Activated naive CD8-positive, alpha-beta T cell treated with anti-CD3 and anti-CD28 coated beads, Interleukin-2, amount 50 U/mL, for 24 hours (primary cell): ENCODE results near the gene PEAK1.
A peak's percentile ranks its signal among the peaks of the same experiment; 100 is the strongest.

Experiments
- ATAC-seq: fragments of 150-1000 bp; cut with Tn5 transposase; one replicate; pipeline ENCODE4 v1.10.0; 2021
- DNase-seq: peaks from one replicate; pipeline ENCODE4 v3.0.0; 2021
- H3K27ac Mint-ChIP-seq: one replicate; pipeline ENCODE4 v1.8.0; 2021; ENCODE audit warnings: mild to moderate bottlenecking, mixed read lengths
- H3K27me3 Mint-ChIP-seq: one replicate; pipeline ENCODE4 v1.8.0; 2021; ENCODE audit warnings: mixed read lengths
- H3K36me3 Mint-ChIP-seq: one replicate; pipeline ENCODE4 v1.8.0; 2021; ENCODE audit warnings: low read depth, mixed read lengths
- H3K4me1 Mint-ChIP-seq: one replicate; pipeline ENCODE4 v1.8.0; 2021; ENCODE audit warnings: mixed read lengths
- H3K4me3 Mint-ChIP-seq: one replicate; pipeline ENCODE4 v1.8.0; 2021; ENCODE audit warnings: mild to moderate bottlenecking, moderate library complexity, mixed read lengths
- H3K9me3 Mint-ChIP-seq: one replicate; pipeline ENCODE4 v1.8.0; 2021; ENCODE audit warnings: mixed read lengths

Gene PEAK1

DNA sequence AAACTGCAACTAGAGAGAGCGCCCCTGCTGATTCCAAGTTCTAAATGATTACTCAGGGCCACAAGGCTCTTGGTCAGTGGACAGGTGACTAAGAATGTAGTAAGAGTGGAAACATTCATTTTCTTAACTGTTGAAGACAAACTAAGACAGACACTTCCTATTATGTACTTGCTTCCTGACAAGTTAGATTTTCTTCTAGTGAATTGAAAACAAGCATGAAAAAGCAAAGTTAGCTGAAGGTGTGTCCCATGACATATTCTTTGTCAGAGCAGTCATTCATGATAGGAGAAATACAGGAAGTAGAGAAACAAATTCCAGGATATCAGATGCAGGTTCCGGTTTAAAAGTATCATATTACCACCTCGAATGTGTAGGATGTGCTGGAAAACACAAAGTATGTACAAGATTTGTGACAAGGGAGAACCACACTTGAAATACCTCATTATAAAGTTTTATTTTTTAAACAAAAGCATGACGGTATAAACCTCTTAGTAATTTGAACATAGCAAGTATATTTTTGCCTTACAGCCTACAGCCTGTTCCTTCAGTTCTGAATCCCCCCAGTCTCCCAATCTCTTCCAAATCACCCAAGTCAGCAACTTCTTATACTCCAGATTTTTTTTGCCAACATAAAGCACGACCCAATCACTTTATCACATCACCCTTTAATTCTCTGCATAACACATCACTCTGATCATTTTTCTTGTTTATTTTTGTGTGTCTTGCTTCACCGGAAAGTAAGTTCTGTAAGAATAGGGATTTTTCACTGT, 355.2 kb downstream of the PEAK1 start:
- Mint-ChIP-seq H3K9me3 (no peaks in the 10 kb centered on the region), H3K36me3 (peaks cover 14% of the 10 kb centered on the region), H3K27ac (peak overlapping the region; percentile 3), H3K4me3 (no peak overlapping the region), H3K4me1 (peaks cover 66% of the 10 kb centered on the region), H3K27me3 (no peaks in the 10 kb centered on the region)
- ATAC-seq (peak; percentile 57), DNase-seq (no peak)

DNA sequence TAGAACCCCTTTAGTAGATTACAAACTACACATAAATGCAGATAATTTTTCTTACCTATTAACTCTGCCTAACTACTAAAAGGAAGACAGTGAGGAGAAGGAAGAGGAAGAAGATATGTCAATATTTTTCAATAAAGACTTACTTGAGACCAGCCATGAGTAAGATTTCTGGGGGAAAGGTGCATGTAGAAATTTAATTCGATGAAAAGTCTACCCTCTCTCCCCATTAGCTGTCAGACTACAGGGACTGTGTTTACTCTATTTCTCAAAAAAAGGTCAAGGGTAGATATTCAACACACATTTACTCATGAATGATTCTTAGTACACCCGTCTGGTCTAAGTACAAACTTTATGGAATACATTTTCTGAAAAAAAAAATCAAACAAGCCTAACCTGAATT, 355.8 kb downstream of the PEAK1 start:
- no peak overlapping the region for H3K27ac Mint-ChIP-seq
- DNase-seq: no peak
- H3K9me3 Mint-ChIP-seq: no peaks in the 10 kb centered on the region
- H3K27me3 Mint-ChIP-seq: no peaks in the 10 kb centered on the region
- H3K4me3 Mint-ChIP-seq: no peak overlapping the region
- H3K36me3 Mint-ChIP-seq: peaks cover 10% of the 10 kb centered on the region
- no peak for ATAC-seq
- peaks cover 65% of the 10 kb centered on the region for H3K4me1 Mint-ChIP-seq

DNA sequence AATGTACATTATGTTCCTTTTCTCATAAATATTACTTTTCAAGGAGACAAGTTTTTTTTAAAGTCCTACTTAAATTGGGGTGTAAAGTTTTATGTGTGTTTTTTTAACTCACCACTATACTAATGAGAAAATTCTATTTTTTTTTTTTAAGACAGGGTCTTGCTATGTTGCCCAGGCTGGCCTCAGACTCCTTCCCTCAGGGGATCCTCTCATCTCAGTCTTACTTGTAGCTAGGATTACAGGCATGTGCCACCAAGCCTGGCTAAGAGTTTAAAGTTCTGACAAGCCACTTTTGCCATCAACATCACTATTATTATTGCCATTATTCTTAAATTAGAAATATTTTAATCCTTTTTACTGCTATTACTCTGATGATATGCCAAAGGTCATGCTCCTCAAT, 356.7 kb downstream of the PEAK1 start:
- no peak overlapping the region for H3K4me3 Mint-ChIP-seq
- ATAC-seq (no peak), DNase-seq (no peak)
- H3K9me3 Mint-ChIP-seq: no peaks in the 10 kb centered on the region
- H3K27me3 Mint-ChIP-seq: no peaks in the 10 kb centered on the region
- peaks cover 7% of the 10 kb centered on the region for H3K36me3 Mint-ChIP-seq
- H3K27ac Mint-ChIP-seq: no peak overlapping the region
- H3K4me1 Mint-ChIP-seq: peaks cover 64% of the 10 kb centered on the region

DNA sequence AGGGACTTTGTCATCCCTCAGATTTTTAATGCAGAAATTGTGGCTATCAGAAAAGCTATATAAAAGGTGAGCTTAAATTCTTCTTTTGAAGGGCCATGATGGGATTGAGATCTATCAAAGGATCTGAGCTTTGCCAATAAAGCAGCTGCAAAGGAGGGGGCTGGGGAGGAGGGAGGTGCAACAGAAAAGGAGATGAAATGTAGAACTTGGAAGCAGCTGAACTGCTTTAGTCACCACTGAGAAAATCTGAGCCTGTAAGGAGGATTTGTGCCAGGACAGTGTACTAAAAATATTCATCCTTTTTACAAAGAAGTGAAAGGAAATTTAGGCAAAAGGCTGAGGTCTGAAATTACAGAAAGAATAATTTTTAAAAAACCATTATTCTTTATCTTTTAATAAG, 359.4 kb downstream of the PEAK1 start:
- no peaks in the 10 kb centered on the region for H3K27me3 Mint-ChIP-seq
- no peaks in the 10 kb centered on the region for H3K9me3 Mint-ChIP-seq
- H3K4me1 Mint-ChIP-seq: peaks cover 62% of the 10 kb centered on the region
- ATAC-seq (no peak), DNase-seq (no peak)
- H3K4me3 Mint-ChIP-seq: no peak overlapping the region
- H3K27ac Mint-ChIP-seq: no peak overlapping the region
- H3K36me3 Mint-ChIP-seq: peaks cover 2% of the 10 kb centered on the region

DNA sequence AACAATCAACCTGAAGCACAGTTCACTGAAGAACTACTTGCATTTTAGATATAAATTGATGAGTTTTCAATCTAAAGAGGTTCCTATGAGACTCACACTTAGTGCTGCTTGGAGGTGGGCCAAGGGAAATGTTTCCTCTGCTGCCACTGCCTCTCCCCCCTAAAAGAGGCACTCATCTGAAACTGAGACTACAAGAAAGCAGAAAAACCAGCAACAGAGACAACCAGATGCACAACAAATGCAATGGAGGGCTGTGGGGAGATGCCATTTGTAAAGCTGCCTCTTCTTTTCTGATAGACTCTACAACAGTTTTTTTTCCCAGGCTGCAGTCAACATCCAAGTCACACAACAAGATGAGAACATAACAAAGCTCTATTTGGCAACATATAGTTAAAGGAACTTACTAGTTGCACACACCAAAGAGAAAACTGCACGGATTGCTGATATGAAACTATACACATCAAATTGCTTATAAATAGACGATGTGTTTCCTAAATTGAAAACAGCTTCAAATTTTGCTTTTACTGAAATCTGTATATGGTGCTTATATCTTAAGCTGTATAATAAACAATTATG, 360.0 kb downstream of the PEAK1 start:
- no peaks in the 10 kb centered on the region for H3K9me3 Mint-ChIP-seq
- H3K4me1 Mint-ChIP-seq: peaks cover 60% of the 10 kb centered on the region
- no peak overlapping the region for H3K4me3 Mint-ChIP-seq
- no peak overlapping the region for H3K27ac Mint-ChIP-seq
- ATAC-seq (peak; percentile 46), DNase-seq (no peak)
- peaks cover 2% of the 10 kb centered on the region for H3K36me3 Mint-ChIP-seq
- no peaks in the 10 kb centered on the region for H3K27me3 Mint-ChIP-seq

DNA sequence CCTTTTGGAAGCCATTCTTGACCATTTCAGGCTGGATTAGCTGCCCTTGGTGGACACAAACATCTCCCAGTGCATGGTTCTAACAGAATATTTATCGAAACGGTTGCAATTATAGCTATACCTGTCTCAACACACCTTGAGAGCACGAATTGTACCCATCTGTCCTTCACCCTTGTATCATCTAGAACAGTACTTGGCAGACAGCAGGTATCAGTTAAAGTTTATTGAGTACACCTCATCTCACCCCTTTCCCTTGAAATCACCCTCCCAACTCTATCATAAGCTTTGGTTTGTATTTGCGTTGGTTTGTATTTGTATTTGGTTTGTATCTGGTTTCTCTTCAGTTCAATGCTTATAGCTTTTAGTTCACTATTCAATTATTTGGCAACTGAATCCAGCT, 361.4 kb downstream of the PEAK1 start:
- Mint-ChIP-seq H3K27ac (no peak overlapping the region), H3K36me3 (peaks cover 7% of the 10 kb centered on the region), H3K4me1 (peaks cover 55% of the 10 kb centered on the region), H3K27me3 (no peaks in the 10 kb centered on the region), H3K4me3 (no peak overlapping the region), H3K9me3 (no peaks in the 10 kb centered on the region)
- DNase-seq (no peak), ATAC-seq (no peak)

DNA sequence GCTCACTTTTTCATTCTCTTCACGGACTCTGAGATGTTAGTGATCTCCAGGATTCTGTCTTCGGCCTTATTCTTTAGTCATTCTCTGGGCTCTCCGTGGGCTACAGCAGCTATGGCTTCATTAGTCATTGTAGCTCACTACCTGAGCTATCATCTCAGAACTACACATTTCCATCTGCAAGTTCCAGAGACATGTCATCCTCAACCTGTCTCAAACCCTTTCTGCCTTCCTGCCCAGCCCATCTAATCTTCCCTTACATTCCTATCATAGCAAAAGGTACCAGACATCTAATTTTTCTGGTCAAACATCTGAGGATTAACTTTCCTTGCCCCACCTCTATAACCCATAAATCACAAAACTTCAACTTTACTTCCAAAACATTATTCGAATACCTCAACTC, 362.2 kb downstream of the PEAK1 start:
- H3K27ac Mint-ChIP-seq: peak overlapping the region; percentile 3

DNA sequence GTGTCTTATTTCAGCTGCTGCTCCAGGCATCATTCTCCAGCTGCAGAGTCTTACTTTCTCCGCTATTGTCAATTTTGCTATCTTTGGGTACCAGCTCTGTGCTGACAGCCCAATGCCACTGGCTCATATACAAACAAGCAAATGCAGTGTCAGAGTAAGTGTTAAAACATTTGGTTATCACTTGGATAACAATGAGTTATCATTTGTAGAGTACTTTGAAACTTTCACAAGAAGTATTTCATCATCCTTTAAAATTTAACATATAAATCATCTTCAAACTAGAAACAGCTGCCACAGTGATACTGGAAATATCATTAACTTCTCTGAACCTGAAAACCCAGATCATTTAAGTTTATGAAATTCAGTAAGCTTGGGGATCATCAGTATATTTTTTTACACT, 362.8 kb downstream of the PEAK1 start:
- Mint-ChIP-seq H3K4me3 (no peak overlapping the region), H3K9me3 (no peaks in the 10 kb centered on the region), H3K27me3 (no peaks in the 10 kb centered on the region), H3K27ac (no peak overlapping the region), H3K4me1 (peaks cover 45% of the 10 kb centered on the region), H3K36me3 (peaks cover 14% of the 10 kb centered on the region)
- ATAC-seq (no peak), DNase-seq (no peak)

More for the DNA sequence above, 362.2 kb downstream of the PEAK1 start:
- DNase-seq (no peak), ATAC-seq (peak; percentile 52)
- peaks cover 7% of the 10 kb centered on the region for H3K36me3 Mint-ChIP-seq
- no peak overlapping the region for H3K4me3 Mint-ChIP-seq
- no peaks in the 10 kb centered on the region for H3K9me3 Mint-ChIP-seq
- H3K4me1 Mint-ChIP-seq: peaks cover 50% of the 10 kb centered on the region
- no peaks in the 10 kb centered on the region for H3K27me3 Mint-ChIP-seq

DNA sequence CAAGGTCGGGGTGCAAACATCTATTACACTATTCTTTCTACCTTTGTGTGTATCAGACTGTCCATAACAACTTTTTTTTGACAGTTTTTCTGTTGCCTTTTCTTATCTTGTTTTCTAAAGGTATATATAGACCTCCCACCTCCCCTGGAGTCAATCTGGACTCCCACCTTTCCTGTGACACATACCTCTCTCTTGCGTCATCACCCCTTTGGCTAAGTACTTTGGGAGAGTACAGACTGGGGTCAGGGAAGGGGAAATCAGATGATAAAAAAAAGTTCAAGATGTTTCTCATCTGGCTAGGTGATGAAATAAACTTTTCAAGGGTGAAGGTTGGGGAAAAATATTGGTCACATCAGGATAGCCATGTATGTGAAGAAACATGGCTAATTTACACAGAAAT, 366.2 kb downstream of the PEAK1 start:
- no peak overlapping the region for H3K27ac Mint-ChIP-seq
- no peak overlapping the region for H3K4me3 Mint-ChIP-seq
- H3K9me3 Mint-ChIP-seq: no peaks in the 10 kb centered on the region
- DNase-seq: no peak
- no peaks in the 10 kb centered on the region for H3K27me3 Mint-ChIP-seq
- peaks cover 28% of the 10 kb centered on the region for H3K4me1 Mint-ChIP-seq
- peaks cover 29% of the 10 kb centered on the region for H3K36me3 Mint-ChIP-seq
- ATAC-seq: no peak

DNA sequence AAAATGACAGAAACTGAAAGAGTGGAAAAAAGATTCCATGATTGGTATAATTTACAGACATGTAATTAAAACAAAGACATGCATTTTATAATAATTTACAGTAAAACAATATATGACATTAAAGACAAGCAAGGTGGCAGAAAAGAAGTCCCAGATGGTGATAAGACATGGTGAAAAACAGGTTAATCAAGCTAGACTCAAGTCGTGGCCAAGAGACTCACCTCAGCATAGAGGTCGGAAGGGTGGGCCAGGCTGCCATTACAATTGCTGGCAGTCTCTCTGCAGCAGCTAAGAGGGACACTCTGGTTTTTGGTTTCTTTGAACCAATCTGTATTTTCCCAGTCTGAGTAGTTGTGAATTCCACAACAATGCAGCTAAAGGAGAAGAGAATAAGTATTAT, 367.3 kb downstream of the PEAK1 start:
- Mint-ChIP-seq H3K27me3 (no peaks in the 10 kb centered on the region), H3K9me3 (no peaks in the 10 kb centered on the region), H3K36me3 (peaks cover 29% of the 10 kb centered on the region), H3K4me1 (peaks cover 19% of the 10 kb centered on the region), H3K27ac (no peak overlapping the region), H3K4me3 (no peak overlapping the region)
- ATAC-seq: no peak
- DNase-seq: no peak
